ENCODE data around the gene PRKACA.
"Not testable (repeated sequence)": the region's sequence is repeated elsewhere in the genome, so short reads cannot be mapped to it uniquely, and the experiment has no call there.

The PRKACA gene

DNA sequence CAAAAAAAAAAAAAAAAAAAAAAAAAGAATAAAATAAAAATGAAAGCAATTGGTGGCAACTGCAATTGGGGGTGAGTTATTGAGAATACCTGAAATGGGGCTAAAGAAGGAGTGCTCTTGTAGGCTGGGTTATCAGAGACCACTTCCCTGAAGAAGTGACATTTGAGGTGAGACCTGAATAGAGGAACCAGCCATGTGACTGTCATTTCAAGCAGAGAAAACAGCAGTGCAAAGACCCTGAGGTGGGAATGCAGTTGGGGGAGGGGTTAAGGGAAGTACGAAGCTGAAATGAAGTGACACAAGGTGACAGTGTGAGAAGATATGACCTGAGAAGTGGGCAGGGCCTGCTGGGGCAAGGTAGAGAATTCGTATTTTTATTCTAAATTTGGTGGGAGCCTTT lies 51.4 kb downstream of the PRKACA start:
- no peak for DNase-seq

- no peak for DNase-seq
Measured at GRCh38 chr19:14063105-14063504, 54.5 kb downstream of the PRKACA start.

DNA sequence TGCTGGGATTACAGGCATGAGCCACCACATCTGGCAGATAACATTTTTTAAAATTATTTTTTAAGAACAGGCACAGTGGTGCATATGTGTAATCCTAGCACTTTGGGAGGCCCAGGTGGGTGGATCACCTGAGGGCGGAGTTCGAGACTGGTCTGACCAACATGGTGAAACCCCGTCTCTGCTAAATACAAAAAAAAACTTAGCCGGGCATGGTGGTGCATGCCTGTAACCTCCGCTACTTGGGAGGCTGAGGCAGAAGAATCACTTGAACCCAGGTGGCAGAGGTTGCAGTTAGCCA lies 55.1 kb downstream of the PRKACA start:
- no peak for DNase-seq

GRCh38 chr19:14061751-14062557 lies 55.6 kb downstream of the PRKACA start, which contains the start of gene PALM3:
Gene PALM3 (minus strand): TSS chr19:14062076. CDS start chr19:14061980, 96 bp downstream.
- no peak for DNase-seq

GRCh38 chr19:14061081-14061749 lies 56.3 kb downstream of the PRKACA start:
- DNase-seq, result no peak

GRCh38 chr19:14059652-14060155 lies 57.9 kb downstream of the PRKACA start:
- DNase-seq, result no peak

DNA sequence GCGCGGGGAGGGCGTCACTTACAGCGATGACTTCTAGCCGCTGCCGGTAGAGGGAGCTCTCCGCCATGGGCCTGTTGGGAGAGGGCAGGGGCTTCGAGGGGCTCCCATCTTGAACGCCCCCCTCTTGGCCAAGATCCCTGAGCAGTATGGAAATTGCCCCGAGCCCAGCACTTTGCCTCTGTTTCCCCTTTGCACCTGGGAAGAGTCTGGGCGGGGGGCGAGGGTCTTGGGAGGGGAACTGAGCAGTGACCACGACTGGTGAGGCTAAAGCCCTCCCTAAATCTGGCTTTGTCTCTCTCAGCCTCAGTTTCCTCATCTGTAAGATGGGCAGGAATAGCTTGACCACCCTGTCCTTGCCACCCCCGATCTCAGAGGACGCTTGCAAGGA lies 58.5 kb downstream of the PRKACA start:
- no peak for DNase-seq

DNA sequence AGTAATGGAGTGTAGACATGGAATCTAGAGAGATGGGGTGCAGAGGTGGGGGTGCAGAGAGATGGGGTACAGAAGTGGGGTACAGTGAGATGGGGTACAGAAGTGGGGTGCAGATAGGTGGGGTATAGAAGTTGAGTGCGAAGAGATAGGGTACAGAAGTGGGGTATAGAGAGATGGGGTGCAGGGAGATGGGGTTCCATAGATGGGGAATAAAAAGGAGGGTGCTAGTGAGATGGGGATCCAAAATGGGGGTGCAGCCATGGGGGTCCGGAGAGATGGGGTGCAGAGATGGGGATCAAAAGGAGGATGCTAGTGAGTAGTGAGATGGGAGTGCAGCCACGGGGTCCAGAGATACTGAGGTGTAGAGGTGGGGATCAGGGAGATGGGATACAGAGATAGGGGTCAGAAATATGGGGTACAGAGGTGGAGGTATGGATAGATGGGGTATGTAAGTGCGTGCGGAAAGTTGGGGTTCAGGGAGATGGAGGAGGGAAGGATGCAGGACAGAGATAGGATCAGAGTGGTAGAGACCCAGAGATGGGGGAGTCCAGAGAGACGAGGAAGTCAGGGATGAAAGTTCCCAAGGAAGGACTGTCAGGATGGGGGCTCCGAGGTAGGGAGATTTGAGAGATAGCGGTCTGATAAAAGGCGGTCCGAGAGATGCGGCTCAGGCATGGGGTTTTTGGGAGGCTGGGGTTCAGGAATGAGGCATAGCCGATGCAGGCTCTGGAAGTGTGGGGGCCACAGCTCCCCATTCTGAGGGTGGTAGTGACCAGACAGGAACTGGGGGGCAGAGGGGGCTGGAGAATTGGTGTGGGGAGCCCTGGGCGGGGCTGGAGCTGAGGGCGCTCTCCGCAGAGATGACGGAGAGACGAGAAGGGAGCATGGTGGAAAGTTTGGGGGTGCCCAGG lies 59.1 kb downstream of the PRKACA start:
- no peak for DNase-seq

DNA sequence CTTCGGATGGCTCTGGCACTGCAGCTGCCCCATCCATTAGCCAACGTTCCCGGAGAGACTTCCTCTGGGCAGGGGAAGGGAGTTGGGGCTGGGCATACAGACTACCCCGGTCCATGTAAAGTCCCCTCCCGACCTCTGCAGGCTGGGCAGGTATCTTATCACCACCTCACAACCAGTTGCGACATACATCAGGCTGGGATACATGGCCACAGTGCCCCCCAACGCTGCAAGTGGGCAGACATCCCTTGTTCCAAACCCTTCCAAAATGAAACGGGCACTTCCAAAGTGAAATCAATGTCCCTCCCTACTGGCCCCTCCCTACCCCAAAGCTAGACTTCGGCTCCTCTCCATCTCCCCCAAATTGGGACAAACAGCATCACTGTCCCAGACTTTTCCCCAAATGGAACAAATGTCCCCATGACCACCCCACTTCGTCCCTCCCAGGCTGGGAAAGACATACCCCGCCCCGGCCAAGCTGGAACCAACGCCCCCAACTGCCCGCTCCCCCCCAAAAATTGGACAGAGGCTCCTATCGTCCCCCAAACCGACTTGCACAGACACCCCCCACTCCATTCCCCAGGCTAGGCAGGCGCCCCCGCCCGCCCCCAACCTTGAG lies 60.7 kb downstream of the PRKACA start:
- DNase-seq, result no peak

GRCh38 chr19:14056069-14056666 lies 61.4 kb downstream of the PRKACA start:
- no peak for DNase-seq

DNA sequence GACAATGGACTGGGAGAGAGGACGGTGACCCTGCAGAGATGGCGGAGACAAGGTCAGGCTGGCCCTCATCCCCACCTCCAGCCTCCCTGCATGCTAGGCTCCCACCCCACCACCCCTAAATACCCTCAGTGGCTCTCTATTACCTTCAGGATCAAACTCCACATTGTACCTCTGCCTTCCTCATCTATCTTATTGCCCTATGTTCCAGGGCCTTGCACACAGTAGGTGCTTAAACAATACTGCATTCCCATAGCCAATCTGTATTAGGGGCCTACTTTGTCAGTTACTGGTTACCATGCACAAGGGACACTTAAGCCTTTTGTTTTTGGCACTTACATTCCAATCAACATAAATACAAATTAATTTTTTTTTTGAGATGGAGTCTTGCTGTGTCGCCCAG lies 62.2 kb downstream of the PRKACA start:
- DNase-seq, result no peak

GRCh38 chr19:14054721-14055120 lies 62.8 kb downstream of the PRKACA start:
- DNase-seq, result no peak

- DNase-seq, result no peak
Measured at GRCh38 chr19:14054099-14054498, 63.5 kb downstream of the PRKACA start.

- DNase-seq, result no peak
Measured at GRCh38 chr19:14053500-14053899, 64.1 kb downstream of the PRKACA start.

DNA sequence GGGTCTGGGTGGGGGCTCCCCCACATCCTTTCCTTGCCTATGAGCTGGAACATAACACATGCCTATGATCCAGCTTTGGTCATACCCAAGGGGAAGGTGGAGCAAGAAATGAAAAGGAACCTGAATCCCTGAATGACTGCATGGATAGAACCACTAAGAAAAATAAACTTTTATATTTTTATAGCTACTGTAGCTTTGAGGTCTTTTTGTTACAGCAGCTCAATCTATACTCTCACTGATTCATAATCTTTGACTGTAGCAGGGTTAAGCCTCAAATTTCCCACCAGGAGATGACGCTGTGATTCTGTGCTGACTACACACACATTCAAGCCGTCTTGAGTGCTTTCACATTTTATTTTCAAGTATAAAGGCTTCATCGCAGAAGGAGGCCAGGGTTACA lies 64.5 kb downstream of the PRKACA start:
- DNase-seq, result no peak

DNA sequence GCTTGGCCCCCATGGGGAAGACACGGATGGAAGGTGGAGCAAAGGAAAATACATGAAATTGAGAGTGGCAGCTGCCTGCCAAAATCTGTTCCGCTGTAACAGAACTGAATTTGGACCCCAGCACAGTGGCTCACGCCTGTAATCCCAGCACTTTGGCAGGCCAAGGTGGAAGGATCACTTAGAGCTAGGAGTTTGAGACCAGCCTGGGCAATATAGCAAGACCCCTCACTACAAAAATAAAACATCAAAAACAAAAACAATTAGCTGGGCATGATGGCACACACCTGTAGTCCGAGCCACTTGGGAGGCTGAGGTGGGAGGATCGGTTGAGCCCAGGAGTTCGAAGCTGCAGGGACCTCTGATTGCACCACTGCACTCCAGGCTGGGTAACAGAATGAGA lies 65.1 kb downstream of the PRKACA start:
- no peak for DNase-seq

DNA sequence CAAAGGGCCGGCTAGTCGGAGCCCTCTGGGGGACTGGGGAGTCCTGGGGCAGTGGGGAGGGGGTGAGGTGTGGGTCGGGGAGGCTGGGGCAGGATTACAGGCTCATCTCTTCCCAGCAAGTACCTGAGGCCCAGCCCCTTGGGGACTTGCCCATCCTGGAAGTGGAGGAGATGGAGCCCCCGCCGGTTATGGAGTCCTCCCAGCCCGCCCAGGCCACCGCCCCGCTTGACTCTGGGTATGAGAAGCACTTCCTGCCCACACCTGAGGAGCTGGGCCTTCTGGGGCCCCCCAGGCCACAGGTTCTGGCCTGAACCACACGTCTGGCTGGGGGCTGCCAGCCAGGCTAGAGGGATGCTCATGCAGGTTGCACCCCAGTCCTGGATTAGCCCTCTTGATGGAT lies 65.6 kb downstream of the PRKACA start:
- no peak for DNase-seq

DNA sequence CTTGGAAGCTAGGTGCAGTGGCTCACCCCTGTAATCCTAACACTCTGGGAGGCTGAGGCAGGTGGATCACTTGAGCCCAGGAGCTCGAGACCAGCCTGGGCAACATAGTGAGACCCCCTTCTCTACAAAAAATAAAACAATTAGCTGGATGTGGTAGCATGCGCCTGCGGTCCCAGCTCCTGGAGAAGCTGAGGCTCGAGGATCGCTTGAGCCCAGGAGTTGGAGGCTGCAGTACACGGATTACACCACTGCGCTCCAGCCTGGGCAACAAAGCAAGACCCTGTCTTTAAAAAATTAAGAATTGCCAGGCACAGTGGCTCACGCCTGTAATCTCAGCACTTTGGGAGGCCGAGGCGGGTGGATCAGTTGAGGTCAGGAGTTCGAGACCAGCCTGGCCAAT lies 66.6 kb downstream of the PRKACA start:
- DNase-seq, result not testable (repeated sequence)

- DNase-seq, result no peak
Measured at GRCh38 chr19:14050512-14050911, 67.0 kb downstream of the PRKACA start.

DNA sequence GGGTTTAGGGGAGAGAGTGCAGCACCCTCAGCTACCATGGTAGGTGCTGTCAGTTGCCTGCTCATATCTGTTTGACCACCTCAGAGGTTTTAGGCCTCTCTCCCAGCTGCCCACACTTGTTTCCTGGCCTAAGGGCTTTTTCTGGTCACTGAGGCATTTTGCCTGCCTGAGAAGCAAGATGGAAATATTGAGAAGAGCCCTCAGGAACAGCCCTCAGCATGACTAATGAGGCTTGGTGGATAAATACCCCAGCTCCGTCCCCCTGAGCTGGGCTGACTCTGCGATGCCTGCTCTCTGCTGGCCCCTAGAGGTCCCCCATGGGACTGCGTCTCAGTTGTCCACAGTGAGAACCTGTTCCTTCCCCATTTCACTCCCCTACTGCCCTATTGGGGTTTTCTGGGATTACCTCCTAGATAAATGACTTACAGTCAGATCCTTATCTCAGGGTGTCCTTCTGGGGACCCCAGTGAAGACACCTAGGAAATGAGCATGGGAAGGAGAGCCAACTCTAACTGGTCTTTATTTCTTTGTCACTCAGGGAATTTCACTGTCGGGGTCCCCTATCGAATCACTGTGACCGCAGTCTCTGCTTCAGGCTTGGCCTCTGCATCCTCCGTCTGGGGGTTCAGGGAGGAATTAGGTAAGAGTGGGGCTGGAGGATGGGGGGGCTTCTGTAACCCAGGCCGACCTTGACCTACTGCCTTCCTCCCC lies 69.0 kb downstream of the PRKACA start:
- no peak for DNase-seq

GRCh38 chr19:14047866-14048265 lies 69.7 kb downstream of the PRKACA start:
- DNase-seq, result not testable (repeated sequence)

All from hippocampal formation (tissue), 2 donors.